Glomerular endothelial cell (primary cell): ENCODE measurements around the gene PTPRN2. TPM values are rescaled to one million over a fixed set of nuclear protein-coding genes. Genes with fewer than 3 reads are reported as not detected.

Experiments
- DNase-seq: peaks from one replicate; pipeline ENCODE4 v3.0.0-alpha.2; 2011; ENCODE audit warnings: low read depth, low spot score; ENCODE audit errors: extremely low read depth
- total RNA-seq: library from RNA; depleted of rRNA; stranded (reverse); fragments of >200 nt; gene quantifications from 2 replicates; pipeline ENCODE4 v1.2.3, GENCODE V29; 2015

The PTPRN2 gene
- total RNA-seq, 1 donor from 2014 or later = 10.0 TPM

- DNase-seq = no peak
Observed at GRCh38 chr7:158019726-158020705, 567.6 kb downstream of the PTPRN2 start.

- DNase-seq = no peak
Observed at GRCh38 chr7:158018971-158019645, 568.5 kb downstream of the PTPRN2 start.

- no peak for DNase-seq
Observed at GRCh38 chr7:158018098-158018762, 569.4 kb downstream of the PTPRN2 start.

- no peak for DNase-seq
Observed at GRCh38 chr7:158017111-158018097, 570.2 kb downstream of the PTPRN2 start.

GRCh38 chr7:158016180-158017097, 571.2 kb downstream of the PTPRN2 start:
- no peak for DNase-seq

DNA sequence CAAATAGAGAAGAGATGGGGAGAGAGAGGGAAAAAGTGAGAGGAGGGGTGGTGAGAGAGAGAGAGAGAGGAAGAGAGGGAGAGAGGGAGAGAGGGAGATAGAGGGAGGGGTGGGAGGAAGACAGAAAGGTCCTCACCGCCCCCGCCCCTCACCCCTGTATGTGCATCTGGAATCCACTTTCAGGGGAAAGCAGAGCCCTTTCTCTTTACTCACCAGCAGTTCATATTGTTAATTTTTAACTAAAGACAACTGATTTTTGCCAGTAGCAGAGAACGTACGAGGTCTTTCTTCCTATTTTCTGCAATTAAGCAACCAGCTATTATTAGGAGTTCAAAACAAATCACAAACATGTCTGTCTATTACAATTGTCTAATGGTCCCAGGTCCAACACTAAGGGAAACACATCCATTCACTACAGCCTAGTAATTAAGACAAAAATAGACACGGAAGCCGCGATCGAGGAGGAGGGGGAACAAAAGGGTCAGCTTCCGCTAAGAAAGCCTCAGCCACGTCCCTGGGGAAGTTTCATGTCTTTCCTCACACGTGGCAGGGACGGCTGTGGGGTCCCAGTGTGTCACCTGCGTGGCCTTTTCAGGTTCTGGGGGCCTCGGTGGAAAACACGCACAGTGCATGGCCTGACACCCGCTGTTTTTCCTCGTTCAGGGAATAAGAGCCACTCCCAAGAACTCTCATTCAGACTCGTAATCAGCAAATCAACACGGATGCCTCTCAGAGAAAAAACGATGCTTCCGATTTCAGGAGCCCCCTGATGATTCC, 572.0 kb downstream of the PTPRN2 start:
- no peak for DNase-seq

GRCh38 chr7:158014976-158015375, 572.6 kb downstream of the PTPRN2 start:
- DNase-seq = no peak

DNA sequence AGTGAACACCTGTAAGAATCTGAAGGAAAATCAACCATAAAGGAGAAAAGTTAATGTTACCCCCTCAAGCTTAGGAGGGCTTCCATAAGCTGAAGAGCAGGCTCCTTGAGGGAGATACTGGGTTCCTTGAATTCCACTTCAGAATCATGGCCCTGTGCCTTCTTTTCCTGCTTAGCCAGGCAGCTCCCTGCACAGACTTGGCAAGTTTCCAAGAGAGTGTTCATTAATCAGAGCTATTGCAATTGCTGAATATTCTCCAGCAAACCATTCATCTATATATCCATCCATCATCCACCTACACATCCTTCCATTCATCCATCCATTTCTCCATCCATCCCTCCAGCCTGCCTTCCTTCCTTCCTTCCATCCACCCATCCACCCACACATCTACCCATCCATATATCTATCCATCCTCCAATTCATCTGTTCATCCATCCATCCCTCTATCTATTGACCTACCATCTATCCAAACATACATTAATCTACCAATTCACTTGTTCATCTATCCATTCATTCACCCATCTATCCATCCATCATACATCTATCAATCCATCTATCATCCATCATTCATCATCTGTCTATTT, 574.4 kb downstream of the PTPRN2 start:
- DNase-seq = no peak

DNA sequence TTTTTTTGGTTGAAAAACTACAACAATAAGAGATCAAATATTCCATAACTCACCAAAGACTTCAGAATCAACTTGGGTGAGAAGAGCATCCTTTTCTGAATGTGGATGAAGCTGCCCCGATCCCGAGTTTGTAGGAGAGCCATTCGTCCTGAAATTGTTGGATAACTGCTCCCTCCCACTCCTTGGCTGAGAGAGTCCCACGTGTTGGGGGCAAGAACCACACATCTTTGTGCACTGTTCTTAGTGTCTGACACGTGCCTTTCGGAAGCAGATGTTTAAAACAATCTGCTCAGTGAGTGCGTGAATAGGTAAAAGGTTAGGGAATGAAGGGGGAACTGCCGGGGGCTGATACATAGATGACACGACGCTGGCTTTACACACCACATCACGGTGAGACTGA, 575.7 kb downstream of the PTPRN2 start:
- no peak for DNase-seq

DNA sequence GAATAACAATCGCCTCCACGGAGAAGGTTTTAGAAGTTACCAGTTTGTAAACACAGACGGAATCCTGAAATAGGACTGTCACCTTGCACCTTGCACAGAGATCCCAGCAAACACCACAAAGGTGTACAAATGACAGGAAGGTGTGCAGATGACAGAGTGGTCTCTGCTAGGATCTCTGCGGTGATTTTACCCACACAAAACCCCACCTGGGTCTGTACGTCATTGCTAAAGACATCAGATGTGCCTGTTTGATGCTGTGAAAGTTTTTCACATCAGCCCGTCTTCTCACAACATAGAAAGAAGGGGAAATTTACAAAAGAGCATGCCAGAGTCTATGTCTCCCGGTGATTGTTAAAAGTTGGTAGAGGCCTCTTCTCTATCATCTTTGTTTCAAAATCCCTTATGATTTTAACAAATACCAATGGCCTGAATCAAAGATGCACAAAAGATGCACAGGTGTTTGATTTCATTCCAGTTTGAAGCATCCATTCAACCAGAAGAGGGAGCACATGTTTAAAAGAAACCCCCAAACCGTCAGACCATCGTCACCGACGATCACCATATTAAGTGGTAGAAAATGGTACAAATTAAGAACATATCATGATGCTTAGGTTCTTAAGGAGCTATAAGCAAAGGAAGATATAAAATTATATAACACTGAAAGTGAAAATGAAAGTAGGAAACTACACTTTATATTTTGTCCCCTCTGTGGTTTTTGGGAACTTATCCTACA, 576.5 kb downstream of the PTPRN2 start:
- DNase-seq = no peak

DNA sequence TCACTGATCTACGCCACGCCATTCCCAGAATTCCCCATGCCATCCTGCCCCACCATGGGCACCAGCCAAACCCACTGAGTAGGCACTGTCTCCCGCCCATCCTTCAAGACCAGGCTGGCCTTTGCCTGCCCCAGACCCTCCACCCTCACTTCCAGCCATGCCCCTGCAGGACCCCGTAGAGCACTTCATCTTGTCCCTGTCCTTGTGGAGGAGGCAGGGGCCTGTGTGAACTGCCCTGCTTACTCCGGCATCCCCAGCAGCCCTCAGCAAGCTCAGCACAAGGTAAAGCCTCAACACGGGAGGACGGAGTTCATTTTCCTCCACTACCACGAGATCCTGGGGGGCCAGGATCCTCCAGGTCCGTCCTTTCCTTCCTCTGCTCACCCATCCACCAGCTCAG, 577.7 kb downstream of the PTPRN2 start:
- DNase-seq = no peak

GRCh38 chr7:158008267-158008666, 579.4 kb downstream of the PTPRN2 start:
- DNase-seq = no peak

DNA sequence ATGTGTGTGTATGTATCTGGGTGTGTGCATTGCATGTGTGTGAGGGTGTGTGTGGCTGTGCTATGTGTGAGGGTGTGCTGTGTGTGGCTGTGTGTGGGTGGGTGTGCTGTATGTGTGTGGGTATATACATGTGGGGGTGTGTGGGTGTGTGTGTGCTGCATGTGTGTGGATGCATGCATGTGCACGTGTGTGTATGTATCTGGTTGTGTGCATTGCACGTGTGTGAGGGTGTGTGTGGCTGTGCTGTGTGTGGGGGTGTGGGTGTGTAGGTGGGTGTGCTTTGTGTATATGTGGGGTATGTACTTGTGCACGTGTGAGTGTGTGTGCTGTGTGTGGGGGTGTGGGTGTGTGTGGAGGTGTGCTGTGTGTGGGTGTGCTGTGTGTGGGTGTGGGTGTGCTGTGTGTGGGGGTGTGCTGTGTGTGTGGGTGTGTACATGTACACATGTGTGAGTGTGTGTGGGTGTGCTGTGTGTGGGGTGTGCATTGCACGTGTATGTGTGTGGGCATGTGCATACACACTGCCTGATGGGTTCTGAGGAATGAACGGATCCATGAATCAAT, 579.8 kb downstream of the PTPRN2 start:
- no peak for DNase-seq

GRCh38 chr7:158006841-158007696, 580.6 kb downstream of the PTPRN2 start:
- no peak for DNase-seq

DNA sequence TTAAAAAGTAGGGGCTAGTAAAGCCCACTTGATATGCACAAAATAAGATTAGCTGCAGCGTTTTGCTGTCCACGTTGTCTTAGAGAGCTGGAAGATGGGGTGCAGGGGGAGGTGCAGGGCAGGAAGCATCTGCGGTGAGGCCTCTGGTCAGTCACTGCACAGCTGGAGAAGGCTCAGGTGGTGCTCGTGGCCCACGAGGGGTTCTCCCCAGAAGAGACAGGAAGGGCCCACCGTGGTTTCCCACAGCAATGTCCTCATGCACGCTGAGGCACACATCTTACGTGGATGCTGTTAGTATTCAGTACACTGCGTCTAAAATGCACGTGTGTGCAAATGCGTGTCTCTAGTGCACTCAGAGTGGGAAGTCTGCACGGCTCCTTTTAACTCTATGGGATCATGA, 582.1 kb downstream of the PTPRN2 start:
- no peak for DNase-seq

DNA sequence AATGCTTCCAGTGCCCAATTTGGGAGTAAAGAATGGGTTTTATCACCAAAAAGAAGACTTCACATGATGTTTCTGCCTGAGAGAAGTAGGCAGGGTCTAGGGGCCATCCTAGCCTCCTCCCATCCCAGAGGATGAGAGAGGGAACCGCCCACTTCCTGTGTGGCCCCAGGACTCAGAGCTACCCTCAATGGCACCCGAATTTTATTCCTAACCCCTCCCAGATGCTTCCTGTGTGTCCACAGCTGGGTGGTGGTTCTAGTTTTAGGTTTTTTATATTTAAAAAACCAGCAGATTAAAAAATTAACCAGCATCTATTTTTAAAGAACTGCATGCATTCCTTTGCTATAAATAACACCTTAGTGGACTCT, 583.5 kb downstream of the PTPRN2 start:
- DNase-seq = no peak
